ENCODE data around the gene POLG2.

GRCh38 chr17:64499805-64500486 is 3.1 kb upstream of the POLG2 start:
- TF ChIP-seq CTCF (IDR thresholded peaks at IDR 0.05; ENCODE audit: low read depth, low read length, poor library complexity, severe bottlenecking) (no peak), EZH2phosphoT487 (IDR thresholded peaks at IDR 0.05; ENCODE audit: borderline replicate concordance, low read length) (no peak)

Data from DOHH2 (cell line).